Activated naive CD4-positive, alpha-beta T cell treated with Interleukin-2 at 50 U/mL for 16 hours (primary cell): ENCODE data around the gene POLR3G.

ENCODE experiments used
- DNase-seq: peaks from one replicate; pipeline ENCODE4 v3.0.0-alpha.2; 2020

Gene POLR3G

GRCh38 chr5:90474235-90475107, at the start of gene POLR3G, which contains the start of gene MBLAC2:
TSS of gene POLR3G (plus strand) at chr5:90474864. CDS start at chr5:90485568, 10,704 bp downstream.
TSS of gene MBLAC2 (minus strand) at chr5:90474771. CDS start at chr5:90474292, 479 bp downstream.
- peak; percentile 95 for DNase-seq

GRCh38 chr5:90434116-90434714, 40.4 kb upstream of the POLR3G start:
- DNase-seq: peak; percentile 40

GRCh38 chr5:90437663-90438062, 37.0 kb upstream of the POLR3G start:
- DNase-seq: no peak

GRCh38 chr5:90438100-90438499, 36.6 kb upstream of the POLR3G start:
- no peak for DNase-seq

GRCh38 chr5:90440644-90441043, 34.0 kb upstream of the POLR3G start:
- DNase-seq: no peak

- DNase-seq: no peak
Measured at GRCh38 chr5:90446961-90447360, 27.7 kb upstream of the POLR3G start.

DNA sequence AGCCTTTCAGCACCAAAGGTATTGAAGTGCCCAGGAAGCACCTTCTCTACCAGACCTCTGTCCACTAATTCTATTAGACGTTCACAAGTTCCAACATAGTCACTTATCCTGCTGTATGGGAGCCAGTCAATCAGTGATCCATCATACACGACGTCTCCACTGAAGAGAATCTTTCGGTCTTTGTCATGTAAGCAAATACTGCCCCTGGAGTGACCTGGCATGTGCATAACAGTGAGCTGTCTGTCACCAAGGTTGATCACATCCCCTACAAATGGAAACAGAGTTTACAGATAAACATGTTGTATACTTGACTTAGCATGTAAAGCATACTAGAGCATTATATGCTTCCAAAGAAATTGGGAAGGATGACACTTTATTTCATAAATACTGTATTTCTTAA, 13.4 kb upstream of the POLR3G start:
- DNase-seq: no peak

- no peak for DNase-seq
Measured at GRCh38 chr5:90472783-90473395, 1.8 kb upstream of the POLR3G start.

DNA sequence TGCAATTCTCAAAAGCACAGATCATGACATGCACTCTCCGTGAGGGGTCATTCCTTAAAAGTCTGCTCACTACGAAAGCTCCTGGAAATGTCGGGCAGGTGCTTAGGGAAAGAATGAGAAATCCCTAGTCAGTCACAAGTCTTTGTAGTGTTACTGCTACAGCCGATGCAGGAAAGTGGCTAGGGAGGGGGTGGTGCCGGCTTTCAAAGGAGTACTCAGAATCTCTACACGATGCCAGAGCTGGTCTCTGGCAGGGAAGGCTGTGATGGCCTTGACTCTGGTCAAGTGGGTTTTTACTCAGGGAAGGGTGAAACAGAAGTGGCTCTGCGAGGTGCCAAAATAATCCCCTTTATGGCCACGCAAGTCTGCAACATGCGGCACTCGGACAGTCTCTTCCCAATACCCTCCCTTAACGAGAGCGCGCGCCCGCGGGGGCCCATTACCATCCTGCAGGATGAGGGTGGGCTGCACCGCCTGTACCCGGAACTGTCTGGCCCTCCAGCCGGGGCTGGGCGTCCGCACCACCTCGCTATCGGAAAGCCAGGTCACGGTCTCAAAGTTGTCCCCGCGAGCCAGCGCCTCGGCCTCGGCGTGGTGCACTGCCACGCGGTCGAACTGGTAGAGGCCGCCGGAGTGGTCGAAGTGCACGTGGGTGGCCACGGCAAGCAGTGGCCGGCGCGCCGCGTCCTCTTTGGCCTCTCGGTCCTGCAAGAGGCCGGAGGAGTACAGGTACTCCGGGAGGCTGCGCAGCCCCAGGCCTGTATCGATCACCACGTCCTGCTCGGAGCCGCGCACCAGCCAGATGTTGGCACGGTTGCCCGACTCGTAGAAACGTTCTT, 1.0 kb upstream of the POLR3G start:
- DNase-seq: peak; percentile 27

DNA sequence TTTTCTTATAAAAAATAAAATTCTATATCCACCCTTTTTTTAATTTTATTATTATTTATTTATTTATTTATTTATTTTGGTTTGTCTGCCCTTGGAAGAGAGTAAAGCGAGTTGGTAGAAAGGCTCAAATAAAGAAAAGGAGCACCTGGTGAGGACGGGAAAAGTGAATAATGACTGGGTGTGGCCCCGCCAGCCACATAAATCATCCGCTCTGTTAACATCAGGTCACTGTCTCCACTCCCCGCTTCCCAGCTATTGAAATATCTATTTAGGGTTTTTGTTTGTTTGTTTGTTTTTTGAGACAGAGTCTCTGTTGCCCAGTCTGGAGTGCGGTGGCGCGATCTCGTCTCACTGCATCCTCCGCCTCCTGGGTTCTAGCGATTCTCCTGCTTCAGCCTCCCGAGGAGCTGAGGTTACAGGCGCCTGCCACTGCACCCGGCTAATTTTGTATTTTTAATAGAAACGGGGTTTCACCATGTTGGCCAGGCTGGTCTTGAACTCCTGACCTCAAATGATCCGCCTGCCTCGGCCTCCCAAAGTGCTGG, 844 bp downstream of the POLR3G start:
- no peak for DNase-seq

GRCh38 chr5:90476391-90476790, 1.7 kb downstream of the POLR3G start:
- DNase-seq: no peak

DNA sequence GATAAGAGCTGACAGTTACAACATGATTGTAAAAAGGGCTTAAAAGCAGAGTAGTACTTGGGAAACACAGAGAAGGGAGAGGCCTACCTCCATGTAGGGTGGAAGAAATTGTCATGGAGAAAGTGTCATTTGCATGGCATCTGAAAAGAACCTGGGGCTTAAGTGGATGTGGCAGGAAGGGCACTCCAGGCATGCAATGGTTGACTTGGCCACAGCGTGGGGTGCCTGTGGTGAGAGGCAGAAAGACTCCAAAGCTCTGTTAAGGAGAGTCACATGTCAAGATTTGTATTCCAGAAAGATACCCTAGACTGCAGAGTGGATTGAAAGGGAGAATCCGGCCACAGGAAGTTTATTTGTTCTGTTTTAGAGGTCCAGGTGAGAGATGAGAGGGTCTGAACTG, 2.4 kb downstream of the POLR3G start:
- DNase-seq: no peak

GRCh38 chr5:90477621-90478215, 3.1 kb downstream of the POLR3G start:
- DNase-seq: no peak

DNA sequence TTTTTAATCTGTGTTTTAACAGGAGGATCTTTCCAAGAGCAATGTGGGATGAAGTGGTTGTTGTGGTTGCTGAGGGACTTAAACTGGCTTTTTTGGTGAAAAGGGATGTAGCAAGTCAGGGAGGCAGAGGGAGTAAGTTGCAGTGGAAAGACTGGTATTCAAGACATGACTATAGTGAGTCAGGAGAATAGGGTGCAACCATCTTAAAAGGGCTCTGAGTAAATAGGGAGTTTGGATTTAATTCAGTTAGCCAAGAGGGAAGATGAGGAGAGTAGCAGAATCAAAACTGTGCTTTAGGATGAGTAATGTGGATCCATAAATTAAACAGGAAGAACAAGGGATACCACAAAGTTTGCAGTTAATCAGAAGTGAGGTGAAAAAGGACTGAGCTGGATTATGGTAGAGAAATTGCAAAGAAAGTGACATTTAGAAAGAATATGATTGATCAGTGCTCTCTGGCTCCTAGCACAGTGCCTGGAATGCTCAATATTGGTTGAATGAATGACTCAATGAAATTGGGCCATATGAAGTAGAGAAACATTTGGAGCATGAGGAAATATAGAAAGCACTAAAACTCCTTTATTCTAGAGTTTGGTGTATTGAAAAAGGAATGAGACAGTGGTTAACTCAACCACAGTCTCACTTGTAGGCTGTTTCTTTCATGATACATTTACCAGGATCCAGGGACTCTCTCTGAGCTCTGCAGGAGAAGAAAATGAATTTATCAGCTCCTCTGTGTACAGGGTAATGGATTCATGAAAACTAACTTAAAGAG, 5.1 kb downstream of the POLR3G start:
- DNase-seq: no peak

DNA sequence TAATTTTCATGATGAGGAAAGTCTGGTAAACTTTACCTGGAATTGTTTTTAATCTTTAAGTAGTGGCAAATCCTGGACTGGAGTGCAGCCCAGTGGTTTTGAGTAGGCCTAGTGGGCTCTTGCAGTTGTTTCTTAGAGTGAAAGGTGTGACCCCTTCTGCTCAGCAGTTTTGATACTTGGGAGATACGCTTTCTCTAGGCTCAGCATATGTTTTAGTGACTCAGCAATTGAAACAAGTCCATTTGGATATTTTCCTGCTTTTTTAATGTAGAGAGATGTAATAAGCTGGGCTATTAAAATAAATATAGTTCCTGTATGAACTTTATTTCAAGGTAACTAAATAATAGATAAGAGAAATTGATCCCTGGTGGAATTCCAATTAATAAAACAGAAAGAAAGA, 6.0 kb downstream of the POLR3G start:
- no peak for DNase-seq

DNA sequence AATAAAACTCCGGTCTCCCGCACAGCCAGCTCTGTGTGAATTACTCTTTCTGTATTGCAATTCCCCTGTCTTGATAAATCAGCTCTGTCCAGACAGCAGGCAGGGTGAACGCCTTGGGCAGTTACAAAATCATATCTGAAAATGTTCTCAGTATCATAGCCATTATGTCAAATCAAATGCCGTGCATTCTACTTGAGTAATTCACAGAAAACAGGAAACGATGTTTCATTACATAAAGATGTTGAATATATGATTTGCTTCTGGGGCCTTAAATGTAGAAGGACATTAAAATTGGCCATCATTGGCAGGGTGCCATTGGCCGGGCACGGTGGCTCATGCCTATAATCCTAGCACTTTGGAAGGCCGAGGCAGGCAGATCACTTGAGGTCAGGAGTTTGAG, 8.5 kb downstream of the POLR3G start:
- DNase-seq: no peak

- DNase-seq: no peak
Measured at GRCh38 chr5:90484540-90484939, 9.9 kb downstream of the POLR3G start.

DNA sequence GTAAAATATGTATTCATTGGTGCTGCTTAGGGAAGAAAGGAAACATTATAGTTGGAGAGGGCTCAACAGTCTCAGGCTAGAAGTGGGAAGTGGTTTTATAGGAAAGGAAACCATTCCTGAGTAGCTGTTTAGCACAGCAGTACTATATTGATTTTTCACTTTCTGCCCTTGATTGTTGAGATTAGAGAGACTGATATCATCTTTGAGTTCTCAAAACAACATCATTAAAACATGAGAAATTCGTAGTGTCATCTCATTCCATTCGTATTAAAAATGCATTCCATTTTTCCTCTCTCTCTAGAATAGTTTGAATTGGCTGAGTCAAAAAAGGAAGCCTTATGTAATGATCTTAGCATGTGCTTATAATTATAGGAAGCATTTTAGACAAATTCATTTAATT, 14.1 kb downstream of the POLR3G start:
- no peak for DNase-seq

DNA sequence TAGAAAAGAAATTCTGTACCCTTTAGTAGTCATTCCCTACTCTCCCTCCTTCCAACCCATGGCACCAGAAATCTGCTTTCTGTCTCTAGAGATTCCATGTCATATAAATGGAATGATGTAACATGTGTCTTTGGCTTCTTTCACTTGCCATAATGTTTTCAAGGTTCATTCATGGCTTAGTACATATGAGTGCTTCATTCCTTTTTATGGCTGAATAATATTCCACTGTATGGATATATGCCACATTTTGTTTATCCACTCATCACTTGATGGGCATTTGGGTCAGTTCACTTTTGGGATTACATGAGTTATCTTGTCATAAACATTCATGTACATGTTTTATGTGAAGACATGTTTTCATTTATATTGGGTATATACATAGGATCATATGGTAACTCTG, 19.4 kb downstream of the POLR3G start:
- DNase-seq: no peak

DNA sequence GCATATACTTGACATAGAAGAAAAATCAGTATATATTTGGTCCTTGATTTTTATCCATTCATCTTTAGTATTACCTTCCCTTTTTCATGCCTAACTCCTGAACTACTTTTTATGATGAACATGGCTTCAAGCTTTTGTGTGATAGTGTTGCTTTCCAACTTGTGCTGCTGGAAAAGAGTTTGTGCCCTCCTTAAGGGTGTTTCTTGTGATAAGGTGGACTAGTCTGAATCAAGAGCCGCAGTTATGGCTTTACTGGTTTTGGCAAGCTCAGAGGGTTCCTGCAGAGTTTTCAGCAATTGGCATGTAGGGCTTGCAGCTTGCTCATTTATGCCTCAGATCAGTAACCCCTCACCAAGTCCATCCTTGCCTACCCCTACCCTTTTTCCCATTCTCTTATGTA, 20.5 kb downstream of the POLR3G start:
- no peak for DNase-seq

GRCh38 chr5:90503596-90503995, 28.9 kb downstream of the POLR3G start:
- DNase-seq: no peak
